NCI-H128 (cell line): Measurements from ENCODE around the gene GIN1.
"Not testable (repeated sequence)": the region's sequence is repeated elsewhere in the genome, so short reads cannot be mapped to it uniquely, and the experiment has no call there.

ENCODE experiments used
- DNase-seq: peaks from one replicate; lab custom pipeline; 2025; ENCODE audit not compliant: unreplicated experiment; lab: John Stamatoyannopoulos, UW

The GIN1 gene

GRCh38 chr5:103110403-103110802 is 9.5 kb downstream of the GIN1 start:
- no peak for DNase-seq

- no peak for DNase-seq
Measured at GRCh38 chr5:103109277-103109676, 10.7 kb downstream of the GIN1 start.

GRCh38 chr5:103108086-103108485 is 11.9 kb downstream of the GIN1 start:
- no peak for DNase-seq

- DNase-seq, result no peak
Measured at GRCh38 chr5:103102234-103102633, 17.7 kb downstream of the GIN1 start.

- no peak for DNase-seq
Measured at GRCh38 chr5:103101079-103101750, 18.7 kb downstream of the GIN1 start.

GRCh38 chr5:103098993-103099392 is 20.9 kb downstream of the GIN1 start:
- DNase-seq, result no peak

GRCh38 chr5:103094737-103095136 is 25.2 kb downstream of the GIN1 start:
- DNase-seq, result no peak

- DNase-seq, result no peak
Measured at GRCh38 chr5:103093727-103094126, 26.2 kb downstream of the GIN1 start.

GRCh38 chr5:103092676-103093075 is 27.3 kb downstream of the GIN1 start:
- no peak for DNase-seq

GRCh38 chr5:103090791-103091190 is 29.1 kb downstream of the GIN1 start:
- DNase-seq, result no peak

- no peak for DNase-seq
Measured at GRCh38 chr5:103089272-103089671, 30.7 kb downstream of the GIN1 start.

- no peak for DNase-seq
Measured at GRCh38 chr5:103086547-103086946, 33.4 kb downstream of the GIN1 start.

GRCh38 chr5:103079796-103080195 is 40.1 kb downstream of the GIN1 start:
- no peak for DNase-seq

GRCh38 chr5:103075442-103075841 is 44.5 kb downstream of the GIN1 start:
- DNase-seq, result no peak

- not testable (repeated sequence) for DNase-seq
Measured at GRCh38 chr5:103073500-103073899, 46.4 kb downstream of the GIN1 start.

GRCh38 chr5:103066326-103066725 is 53.6 kb downstream of the GIN1 start:
- no peak for DNase-seq

- DNase-seq, result no peak
Measured at GRCh38 chr5:103060424-103060954, 59.4 kb downstream of the GIN1 start.

- no peak for DNase-seq
Measured at GRCh38 chr5:103059525-103059924, 60.4 kb downstream of the GIN1 start.

- DNase-seq, result no peak
Measured at GRCh38 chr5:103057208-103058130, 62.5 kb downstream of the GIN1 start.

- not testable (repeated sequence) for DNase-seq
Measured at GRCh38 chr5:103046706-103047105, 73.2 kb downstream of the GIN1 start.

- DNase-seq, result no peak
Measured at GRCh38 chr5:103041071-103041676, 78.8 kb downstream of the GIN1 start.
